CD14-positive monocyte (primary cell): ENCODE measurements around the gene LRRC7. TPM values are rescaled to one million over a fixed set of nuclear protein-coding genes. Genes with fewer than 3 reads are reported as not detected.
A peak's percentile ranks its signal among the peaks of the same experiment; 100 is the strongest.

Experiments used
- DNase-seq, 3 donors: peaks; one replicate each; pipeline ENCODE4 v3.0.0-alpha.2; 2011 to 2022
- H2AFZ ChIP-seq: 2 replicates; pipeline ENCODE4 v1.6.0; 2012; ENCODE audit warnings: mild to moderate bottlenecking, low read depth, low read length, inconsistent platforms; ENCODE audit not compliant: insufficient read depth, poor library complexity, severe bottlenecking
- H3K27ac ChIP-seq, 2 donors: 1 replicate in 1 of 2; 2 replicates in 1 of 2; pipeline ENCODE4 v1.5.1; 2012 to 2013; ENCODE audit warnings: low read length in 2 of 2, control low read depth in 1 of 2, inconsistent platforms in 1 of 2, low read depth in 1 of 2, mild to moderate bottlenecking in 1 of 2
- H3K27me3 ChIP-seq, 2 donors: one replicate each; pipeline versions ENCODE4 v1.6.0 to v1.6.1; 2011 to 2013; ENCODE audit warnings: low read length in 2 of 2; ENCODE audit not compliant: control insufficient read depth in 2 of 2, insufficient read depth in 2 of 2
- H3K36me3 ChIP-seq, 2 donors: replicated peaks in 1 of 2; 1 replicate in 1 of 2; 2 replicates in 1 of 2; pipeline versions ENCODE4 v1.5.1 to v1.6.1; 2012 to 2013; ENCODE audit warnings: low read length in 2 of 2, control low read depth in 1 of 2, inconsistent platforms in 1 of 2, mild to moderate bottlenecking in 1 of 2; ENCODE audit not compliant: insufficient read depth in 2 of 2, control insufficient read depth in 1 of 2
- H3K4me1 ChIP-seq, 2 donors: 1 replicate in 1 of 2; 2 replicates in 1 of 2; pipeline versions ENCODE4 v1.5.1 to v1.6.1; 2012 to 2013; ENCODE audit warnings: low read length in 2 of 2, control low read depth in 1 of 2, inconsistent platforms in 1 of 2, mild to moderate bottlenecking in 1 of 2, moderate library complexity in 1 of 2; ENCODE audit not compliant: insufficient read depth in 2 of 2, control insufficient read depth in 1 of 2
- H3K4me2 ChIP-seq: replicated peaks from 2 replicates; pipeline ENCODE3; 2012; ENCODE audit warnings: low read length, moderate library complexity, mild to moderate bottlenecking; ENCODE audit not compliant: poor library complexity, severe bottlenecking; ENCODE audit errors: extremely low read depth
- H3K4me3 ChIP-seq, 3 experiments: fragments of 200-600 bp in 1 of 3; sonication (generic) in 1 of 3; replicated peaks in 1 of 3; 1 replicate in 2 of 3; 2 replicates in 1 of 3; pipeline ENCODE4 v1.5.1; 2011 to 2013; ENCODE audit warnings: low read length in 3 of 3, mild to moderate bottlenecking in 3 of 3, control low read depth in 2 of 3, low read depth in 2 of 3, inconsistent platforms in 1 of 3, moderate library complexity in 1 of 3
- H3K79me2 ChIP-seq: 2 replicates; pipeline ENCODE4 v1.6.0; 2012; ENCODE audit warnings: mild to moderate bottlenecking, control low read depth, inconsistent platforms, low read length, moderate library complexity; ENCODE audit not compliant: insufficient read depth
- H3K9ac ChIP-seq: 2 replicates; pipeline ENCODE4 v1.6.0; 2017; ENCODE audit warnings: low read length, mild to moderate bottlenecking; ENCODE audit not compliant: insufficient read depth, poor library complexity, severe bottlenecking
- H3K9me3 ChIP-seq, 2 donors: replicated peaks in 1 of 2; 1 replicate in 1 of 2; 2 replicates in 1 of 2; pipeline versions ENCODE4 v1.5.1 to v1.6.1; 2012 to 2013; ENCODE audit warnings: low read length in 2 of 2, control low read depth in 1 of 2; ENCODE audit not compliant: control insufficient read depth in 1 of 2, insufficient read depth in 1 of 2
- H4K20me1 ChIP-seq: 2 replicates; pipeline ENCODE4 v1.6.0; 2012; ENCODE audit warnings: mild to moderate bottlenecking, low read length, control low read depth, moderate library complexity; ENCODE audit not compliant: insufficient read depth
- H3K27ac Mint-ChIP-seq, 7 donors: one replicate each; pipeline ENCODE4 v1.8.0; 2020; ENCODE audit warnings: mild to moderate bottlenecking in 7 of 7, mixed read lengths in 7 of 7, moderate library complexity in 6 of 7, inconsistent platforms in 2 of 7
- H3K27me3 Mint-ChIP-seq, 3 donors: one replicate each; pipeline ENCODE4 v1.8.0; 2021 to 2022; ENCODE audit warnings: low read depth in 3 of 3, mild to moderate bottlenecking in 3 of 3, mixed read lengths in 3 of 3, moderate library complexity in 3 of 3, inconsistent platforms in 1 of 3
- H3K36me3 Mint-ChIP-seq, 2 donors: one replicate each; pipeline ENCODE4 v1.8.0; 2020; ENCODE audit warnings: mixed read lengths in 2 of 2, inconsistent platforms in 1 of 2, mild to moderate bottlenecking in 1 of 2
- H3K4me1 Mint-ChIP-seq: one replicate; pipeline ENCODE4 v1.8.0; 2020; ENCODE audit warnings: mild to moderate bottlenecking, mixed read lengths
- H3K4me3 Mint-ChIP-seq, 2 donors: one replicate each; pipeline ENCODE4 v1.8.0; 2020; ENCODE audit warnings: mild to moderate bottlenecking in 2 of 2, mixed read lengths in 2 of 2, moderate library complexity in 1 of 2
- H3K9me3 Mint-ChIP-seq, 7 donors: one replicate each; pipeline ENCODE4 v1.8.0; 2020 to 2022; ENCODE audit warnings: mixed read lengths in 7 of 7, mild to moderate bottlenecking in 6 of 7, moderate library complexity in 6 of 7, inconsistent platforms in 2 of 7
- WGBS: methylation state at CpG from one replicate; pipeline ENCODE4 v1.1.5; 2013; ENCODE audit warnings: missing lambda C conversion rate; ENCODE audit not compliant: insufficient coverage; 5-methylcytosine and 5-hydroxymethylcytosine counted together
- intact Hi-C, 2 donors: fragments of 100-400 bp; cut with micrococcal nuclease; formaldehyde crosslinking; loops; one replicate each; pipeline versions ENCODE4 v1.15.0 to v1.15.1; 2023
- polyA plus RNA-seq, 3 donors: library from polyadenylated mRNA; depleted of rRNA in 1 of 3; unstranded in 2 of 3; stranded (reverse) in 1 of 3; fragments of 300-500 nt in 2 of 3; fragments of >200 nt in 1 of 3; fragmentation: Illumina TruSeq in 2 of 3; gene quantifications; 1 replicate in 2 of 3; 2 replicates in 1 of 3; pipeline ENCODE4 v1.2.3, GENCODE V29; 2012 to 2021
- TF ChIP-seq, protein P1 (sequence below): fragments of 200-600 bp; IDR thresholded peaks from one replicate; pipeline ENCODE4 v1.8.0; 2022; ENCODE audit warnings: antibody characterized with exemption, mild to moderate bottlenecking

The LRRC7 gene
- polyA plus RNA-seq, 3 donors, result not detected

DNA sequence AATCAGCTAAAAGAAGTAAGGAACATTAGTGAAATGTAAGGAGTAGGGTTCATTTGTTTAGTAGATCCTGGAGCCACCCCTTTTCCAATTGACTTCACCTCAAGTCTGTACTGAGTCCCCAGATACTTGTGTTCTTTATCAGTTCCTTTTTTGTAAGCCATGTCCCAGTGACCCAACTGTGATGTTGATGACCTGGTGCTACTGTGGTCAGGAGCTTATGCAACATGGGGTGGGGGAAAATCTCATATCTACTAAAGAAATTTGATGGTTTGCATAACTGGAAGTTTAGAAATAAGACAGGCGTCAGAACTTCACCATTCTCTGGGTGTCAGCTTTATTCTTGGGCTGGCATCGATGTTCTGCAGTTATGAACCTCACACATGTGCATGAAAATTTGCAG lies 120.5 kb downstream of the LRRC7 start:
- peaks cover 29% of the 10 kb centered on the region for H3K4me1 Mint-ChIP-seq
- no peaks in the 10 kb centered on the region for H3K27me3 ChIP-seq
- H3K4me2 ChIP-seq, result no peak overlapping the region
- H3K9me3 Mint-ChIP-seq, result peaks cover 0 to 5% (median 4%) of the 10 kb centered on the region in 7 donors
- H3K36me3 Mint-ChIP-seq, result no peaks in the 10 kb centered on the region
- peak overlapping the region in 1 of 3 experiments; percentile 12 for H3K4me3 ChIP-seq
- no peaks in the 10 kb centered on the region for H4K20me1 ChIP-seq
- H3K27ac Mint-ChIP-seq, result peak overlapping the region; percentile 31 to 87 (median 77)
- H3K79me2 ChIP-seq, result no peaks in the 10 kb centered on the region
- DNase-seq, result peak; percentile 13 to 81 (median 48)
- no peak overlapping the region for H2AFZ ChIP-seq
- intact Hi-C loops, result no loop called here
- no peaks in the 10 kb centered on the region for H3K36me3 ChIP-seq
- H3K9me3 ChIP-seq, result peaks cover 0 to 4% of the 10 kb centered on the region in 2 donors
- H3K9ac ChIP-seq, result no peak overlapping the region
- H3K4me3 Mint-ChIP-seq, result no peak overlapping the region
- peaks cover 0 to 2% (median 0%) of the 10 kb centered on the region in 3 donors for H3K27me3 Mint-ChIP-seq
- WGBS, result no CpG with 5 or more reads among the region's 2 CpGs
- H3K27ac ChIP-seq, result peak overlapping the region in 1 of 2 donors; percentile 58
- H3K4me1 ChIP-seq, result peaks cover 26 to 35% of the 10 kb centered on the region in 2 donors
- TF ChIP-seq, protein P1, sequence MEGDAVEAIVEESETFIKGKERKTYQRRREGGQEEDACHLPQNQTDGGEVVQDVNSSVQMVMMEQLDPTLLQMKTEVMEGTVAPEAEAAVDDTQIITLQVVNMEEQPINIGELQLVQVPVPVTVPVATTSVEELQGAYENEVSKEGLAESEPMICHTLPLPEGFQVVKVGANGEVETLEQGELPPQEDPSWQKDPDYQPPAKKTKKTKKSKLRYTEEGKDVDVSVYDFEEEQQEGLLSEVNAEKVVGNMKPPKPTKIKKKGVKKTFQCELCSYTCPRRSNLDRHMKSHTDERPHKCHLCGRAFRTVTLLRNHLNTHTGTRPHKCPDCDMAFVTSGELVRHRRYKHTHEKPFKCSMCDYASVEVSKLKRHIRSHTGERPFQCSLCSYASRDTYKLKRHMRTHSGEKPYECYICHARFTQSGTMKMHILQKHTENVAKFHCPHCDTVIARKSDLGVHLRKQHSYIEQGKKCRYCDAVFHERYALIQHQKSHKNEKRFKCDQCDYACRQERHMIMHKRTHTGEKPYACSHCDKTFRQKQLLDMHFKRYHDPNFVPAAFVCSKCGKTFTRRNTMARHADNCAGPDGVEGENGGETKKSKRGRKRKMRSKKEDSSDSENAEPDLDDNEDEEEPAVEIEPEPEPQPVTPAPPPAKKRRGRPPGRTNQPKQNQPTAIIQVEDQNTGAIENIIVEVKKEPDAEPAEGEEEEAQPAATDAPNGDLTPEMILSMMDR, result no peak

DNA sequence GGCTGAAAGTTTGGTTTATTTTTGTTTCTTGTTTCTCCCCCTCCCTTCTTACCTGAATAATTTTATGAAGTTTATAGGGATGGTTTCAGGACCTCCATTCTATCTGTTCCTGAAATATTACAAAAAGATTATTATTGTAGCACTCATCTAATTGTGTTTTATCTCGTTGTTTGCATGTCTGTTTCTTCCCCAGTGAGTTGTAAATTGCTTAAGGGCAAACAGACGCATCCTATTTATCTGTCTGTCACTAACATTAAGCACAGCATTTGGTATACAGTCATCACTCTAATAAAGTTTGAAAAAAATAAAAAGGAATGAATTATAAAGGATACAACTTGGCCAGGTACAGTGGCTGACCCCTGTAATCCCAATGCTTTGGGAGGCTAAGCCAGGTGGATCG lies 123.5 kb downstream of the LRRC7 start:
- Histone ChIP-seq H4K20me1 (no peaks in the 10 kb centered on the region), H3K4me1 (peaks cover 26 to 35% of the 10 kb centered on the region in 2 donors), H3K4me3 (no peak overlapping the region), H3K27me3 (no peaks in the 10 kb centered on the region), H3K36me3 (no peaks in the 10 kb centered on the region), H3K9ac (no peak overlapping the region), H2AFZ (no peak overlapping the region), H3K4me2 (no peak overlapping the region), H3K9me3 (peaks cover 0 to 9% of the 10 kb centered on the region in 2 donors), H3K27ac (peak overlapping the region in 1 of 2 donors; percentile 30), H3K79me2 (no peaks in the 10 kb centered on the region)
- intact Hi-C loops, result no loop called here
- peaks cover 31% of the 10 kb centered on the region for H3K4me1 Mint-ChIP-seq
- TF ChIP-seq, protein P1, result no peak
- peaks cover 0 to 2% (median 0%) of the 10 kb centered on the region in 3 donors for H3K27me3 Mint-ChIP-seq
- peak overlapping the region in 1 of 7 donors; percentile 18 for H3K27ac Mint-ChIP-seq
- no peaks in the 10 kb centered on the region for H3K36me3 Mint-ChIP-seq
- no peak overlapping the region for H3K4me3 Mint-ChIP-seq
- 100% methylated on average over 1 of the region's 3 CpGs for WGBS
- DNase-seq, result no peak
- peaks cover 0 to 10% (median 3%) of the 10 kb centered on the region in 7 donors for H3K9me3 Mint-ChIP-seq
